PFSK-1 (cell line): ENCODE data around the gene IKZF4. TPM values are rescaled to one million over a fixed set of nuclear protein-coding genes. Genes with fewer than 3 reads are reported as not detected.

Source experiments
- FOXP2 ChIP-seq: optimal IDR thresholded peaks from 2 replicates; pipeline ENCODE3; 2011; ENCODE audit warnings: borderline replicate concordance, control low read depth, inconsistent platforms; ENCODE audit not compliant: insufficient read depth; ENCODE audit errors: extremely low read length, extremely low read depth
- POLR2AphosphoS5 ChIP-seq: IDR thresholded peaks from 2 replicates; pipeline ENCODE4 v1.6.1; 2012; ENCODE audit warnings: low read depth, mild to moderate bottlenecking, control low read depth, low read length, moderate library complexity
- SIN3A ChIP-seq: IDR thresholded peaks from 2 replicates; pipeline ENCODE4 v1.6.1; 2012; ENCODE audit warnings: mild to moderate bottlenecking, low read length, moderate library complexity, borderline replicate concordance; ENCODE audit not compliant: insufficient read depth
- TAF1 ChIP-seq: IDR thresholded peaks from 2 replicates; pipeline ENCODE4 v1.6.1; 2012; ENCODE audit warnings: low read length, control low read depth, borderline replicate concordance; ENCODE audit not compliant: insufficient read depth
- polyA plus RNA-seq: library from polyadenylated mRNA; unstranded; fragments of >200 nt; gene quantifications from one replicate; pipeline ENCODE4 v1.2.1, GENCODE V29; 2012; ENCODE audit warnings: low read depth, missing spikeins; ENCODE audit not compliant: insufficient read length
- TF ChIP-seq, protein P1 (sequence below), 2 experiments: IDR thresholded peaks; 2 replicates each; pipeline versions ENCODE4 v1.6.1 to v1.8.0; 2011 to 2012; ENCODE audit warnings: low read depth in 2 of 2, low read length in 2 of 2, control low read depth in 1 of 2, inconsistent platforms in 1 of 2, mild to moderate bottlenecking in 1 of 2, moderate library complexity in 1 of 2; ENCODE audit not compliant: insufficient read depth in 1 of 2

The IKZF4 gene
- 1.4 TPM for polyA plus RNA-seq

DNA sequence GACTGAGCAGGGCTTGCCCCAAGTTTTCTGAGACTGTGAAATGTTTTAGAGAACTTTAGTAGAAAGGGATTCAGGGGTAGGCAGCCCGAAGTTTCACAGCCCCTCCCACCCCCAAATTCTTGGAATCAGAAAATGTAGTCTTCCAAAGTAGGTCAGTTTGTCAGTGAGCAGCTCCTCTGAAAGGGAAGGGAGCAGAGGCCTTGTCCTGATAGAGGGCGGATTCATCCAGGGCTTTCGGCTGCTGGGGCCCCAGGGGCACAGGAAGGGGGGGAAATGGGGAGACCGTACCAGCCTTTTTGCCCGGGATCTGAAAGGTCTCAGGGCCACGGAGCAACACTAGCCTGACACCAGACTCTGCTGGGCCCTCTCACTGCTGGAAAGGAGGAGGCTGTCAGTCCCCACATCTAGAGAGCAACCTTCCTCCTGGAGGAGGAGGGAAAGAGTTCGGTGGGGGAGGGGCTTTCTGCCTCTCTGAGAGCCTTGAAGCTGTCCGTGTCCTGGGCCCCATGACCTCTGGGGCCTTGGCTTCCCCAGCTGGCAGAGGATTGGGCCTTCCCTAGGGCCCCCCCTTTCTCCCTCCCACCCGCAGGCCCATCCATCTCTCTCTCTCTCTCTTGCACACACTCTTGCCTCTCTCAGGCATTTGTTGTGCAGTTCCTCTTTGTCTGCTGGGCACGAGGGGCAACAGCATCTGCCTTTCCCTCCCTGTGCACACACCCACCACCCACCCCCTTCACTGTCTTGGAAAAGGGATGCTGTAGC, at the start of gene IKZF4:
Gene IKZF4 (plus strand): TSS at position 621 of the 762 bp plus-strand sequence. CDS start 451 bp downstream, outside the sequence.
- TF ChIP-seq POLR2AphosphoS5 = no peak
- no peak for TF ChIP-seq SIN3A
- no peak for TF ChIP-seq FOXP2
- no peak for TF ChIP-seq TAF1
- TF ChIP-seq, protein P1, sequence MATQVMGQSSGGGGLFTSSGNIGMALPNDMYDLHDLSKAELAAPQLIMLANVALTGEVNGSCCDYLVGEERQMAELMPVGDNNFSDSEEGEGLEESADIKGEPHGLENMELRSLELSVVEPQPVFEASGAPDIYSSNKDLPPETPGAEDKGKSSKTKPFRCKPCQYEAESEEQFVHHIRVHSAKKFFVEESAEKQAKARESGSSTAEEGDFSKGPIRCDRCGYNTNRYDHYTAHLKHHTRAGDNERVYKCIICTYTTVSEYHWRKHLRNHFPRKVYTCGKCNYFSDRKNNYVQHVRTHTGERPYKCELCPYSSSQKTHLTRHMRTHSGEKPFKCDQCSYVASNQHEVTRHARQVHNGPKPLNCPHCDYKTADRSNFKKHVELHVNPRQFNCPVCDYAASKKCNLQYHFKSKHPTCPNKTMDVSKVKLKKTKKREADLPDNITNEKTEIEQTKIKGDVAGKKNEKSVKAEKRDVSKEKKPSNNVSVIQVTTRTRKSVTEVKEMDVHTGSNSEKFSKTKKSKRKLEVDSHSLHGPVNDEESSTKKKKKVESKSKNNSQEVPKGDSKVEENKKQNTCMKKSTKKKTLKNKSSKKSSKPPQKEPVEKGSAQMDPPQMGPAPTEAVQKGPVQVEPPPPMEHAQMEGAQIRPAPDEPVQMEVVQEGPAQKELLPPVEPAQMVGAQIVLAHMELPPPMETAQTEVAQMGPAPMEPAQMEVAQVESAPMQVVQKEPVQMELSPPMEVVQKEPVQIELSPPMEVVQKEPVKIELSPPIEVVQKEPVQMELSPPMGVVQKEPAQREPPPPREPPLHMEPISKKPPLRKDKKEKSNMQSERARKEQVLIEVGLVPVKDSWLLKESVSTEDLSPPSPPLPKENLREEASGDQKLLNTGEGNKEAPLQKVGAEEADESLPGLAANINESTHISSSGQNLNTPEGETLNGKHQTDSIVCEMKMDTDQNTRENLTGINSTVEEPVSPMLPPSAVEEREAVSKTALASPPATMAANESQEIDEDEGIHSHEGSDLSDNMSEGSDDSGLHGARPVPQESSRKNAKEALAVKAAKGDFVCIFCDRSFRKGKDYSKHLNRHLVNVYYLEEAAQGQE (IDR thresholded peaks at IDR 0.05; ENCODE audit: insufficient read depth in 1 of 2, low read depth in 2 of 2, low read length in 2 of 2) = no peak

DNA sequence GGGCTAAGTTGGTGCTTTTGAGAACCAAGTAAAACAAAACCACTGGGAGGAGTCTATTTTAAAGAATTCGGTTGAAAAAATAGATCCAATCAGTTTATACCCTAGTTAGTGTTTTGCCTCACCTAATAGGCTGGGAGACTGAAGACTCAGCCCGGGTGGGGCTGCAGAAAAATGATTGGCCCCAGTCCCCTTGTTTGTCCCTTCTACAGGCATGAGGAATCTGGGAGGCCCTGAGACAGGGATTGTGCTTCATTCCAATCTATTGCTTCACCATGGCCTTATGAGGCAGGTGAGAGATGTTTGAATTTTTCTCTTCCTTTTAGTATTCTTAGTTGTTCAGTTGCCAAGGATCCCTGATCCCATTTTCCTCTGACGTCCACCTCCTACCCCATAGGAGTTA, 48.8 kb upstream of the IKZF4 start:
- TF ChIP-seq TAF1 = no peak
- TF ChIP-seq POLR2AphosphoS5 = no peak
- TF ChIP-seq SIN3A = no peak
- TF ChIP-seq, protein P1 (IDR thresholded peaks at IDR 0.05; ENCODE audit: insufficient read depth in 1 of 2, low read depth in 2 of 2, low read length in 2 of 2) = no peak
- no peak for TF ChIP-seq FOXP2

DNA sequence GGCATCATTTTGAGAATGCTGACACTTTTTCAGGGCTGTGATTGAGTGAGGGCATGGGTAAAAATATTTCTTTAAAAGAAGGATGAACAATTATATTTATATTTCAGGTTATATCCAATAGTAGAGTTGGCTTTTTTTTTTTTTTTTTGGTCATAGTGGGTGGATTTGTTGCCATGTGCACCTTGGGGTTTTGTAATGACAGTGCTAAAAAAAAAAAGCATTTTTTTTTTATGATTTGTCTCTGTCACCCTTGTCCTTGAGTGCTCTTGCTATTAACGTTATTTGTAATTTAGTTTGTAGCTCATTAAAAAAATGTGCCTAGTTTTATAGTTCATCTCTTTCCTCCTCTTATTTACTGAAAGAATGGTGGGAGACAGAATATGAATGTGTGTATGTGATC, 48.4 kb upstream of the IKZF4 start:
- TF ChIP-seq, protein P1 (IDR thresholded peaks at IDR 0.05; ENCODE audit: insufficient read depth in 1 of 2, low read depth in 2 of 2, low read length in 2 of 2) = no peak
- TF ChIP-seq TAF1 = no peak
- TF ChIP-seq POLR2AphosphoS5 = no peak
- no peak for TF ChIP-seq FOXP2
- no peak for TF ChIP-seq SIN3A

DNA sequence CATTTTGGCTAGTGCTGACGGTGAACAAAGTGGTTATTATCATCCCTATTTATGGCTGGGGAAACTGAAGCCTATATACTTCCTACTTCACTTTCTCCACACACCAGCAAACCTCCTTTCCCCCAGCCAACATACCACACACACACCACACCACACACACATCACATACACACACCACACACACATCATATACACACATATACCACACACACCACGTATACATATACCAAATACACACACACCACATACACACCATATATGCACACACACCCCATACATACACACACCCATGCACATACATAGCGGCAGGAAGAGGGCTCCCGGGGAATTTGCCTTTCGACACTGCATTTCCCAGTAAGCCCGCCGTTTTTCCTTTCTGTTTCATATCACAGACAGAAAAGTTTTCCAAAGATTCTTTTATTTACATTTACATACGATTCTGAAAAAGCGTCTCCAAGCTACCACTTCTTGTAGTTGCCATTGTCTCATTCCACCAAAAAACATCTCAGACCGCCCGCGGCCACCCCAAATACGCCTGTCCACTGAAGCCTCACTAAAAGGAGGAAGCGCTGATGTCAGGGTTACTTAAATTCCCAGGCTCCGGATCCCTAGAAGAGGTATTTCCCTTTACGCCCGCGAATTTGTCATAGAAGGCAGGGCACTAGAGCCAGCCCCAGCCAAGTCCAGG, 47.8 kb upstream of the IKZF4 start:
- TF ChIP-seq, protein P1 (IDR thresholded peaks at IDR 0.05; ENCODE audit: insufficient read depth in 1 of 2, low read depth in 2 of 2, low read length in 2 of 2) = no peak
- no peak; the same call in 1 of the 2 replicates for TF ChIP-seq SIN3A
- no peak for TF ChIP-seq TAF1
- TF ChIP-seq POLR2AphosphoS5 = no peak
- no peak for TF ChIP-seq FOXP2
